NK-92 treated with Interleukin-12 subunit alpha and Interleukin-12 subunit beta, amount 100 ng/mL, for 24 hours (cell line): ENCODE measurements around the gene AFG1L.
"Not testable (repeated sequence)": the region's sequence is repeated elsewhere in the genome, so short reads cannot be mapped to it uniquely, and the experiment has no call there.

Source experiments
- DNase-seq: peaks from one replicate; lab custom pipeline; 2025; lab: John Stamatoyannopoulos, UW

AFG1L gene

DNA sequence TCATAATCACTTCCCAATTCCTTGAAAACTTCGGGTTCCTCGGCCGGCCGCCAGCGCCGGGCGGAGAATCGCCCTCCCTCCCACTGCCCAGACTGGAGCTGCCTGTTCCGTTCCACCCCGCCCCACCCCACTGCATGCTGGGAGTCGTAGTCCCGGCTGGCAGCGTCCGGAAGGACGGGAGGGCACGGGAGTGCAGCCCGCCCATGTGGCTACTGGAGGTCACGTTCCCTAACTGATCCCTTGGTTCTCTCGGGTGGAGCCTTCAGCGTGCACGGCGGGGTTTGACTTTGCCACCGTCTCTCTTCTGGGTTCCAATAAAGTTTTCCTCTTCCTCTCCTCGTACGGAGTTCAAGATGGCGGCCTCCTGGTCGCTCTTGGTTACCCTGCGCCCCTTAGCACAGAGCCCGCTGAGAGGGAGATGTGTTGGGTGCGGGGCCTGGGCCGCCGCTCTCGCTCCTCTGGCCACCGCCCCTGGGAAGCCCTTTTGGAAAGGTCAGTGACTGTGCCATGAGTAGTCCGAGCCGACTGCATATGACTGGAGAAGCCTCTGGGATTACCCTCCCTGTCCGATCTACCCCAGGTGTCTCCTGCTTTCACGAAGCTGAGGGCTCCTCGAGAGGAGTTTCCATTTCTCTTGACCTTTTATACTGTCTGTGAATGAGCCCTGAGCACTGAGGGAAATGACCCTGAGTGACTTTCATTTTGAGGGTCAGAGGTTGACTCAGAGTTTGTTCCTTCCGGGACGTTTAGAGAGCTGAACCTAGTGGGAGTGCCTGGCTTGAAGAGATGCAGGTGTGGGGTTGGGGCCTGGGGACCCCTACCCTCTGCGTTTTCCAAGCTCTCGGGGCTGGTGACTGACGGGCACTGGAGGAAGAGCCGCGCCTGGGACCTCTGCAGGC is at the start of gene AFG1L:
Gene AFG1L (plus strand): TSS at position 328 of the 899 bp plus-strand sequence. CDS start 26 bp downstream, at position 354.
- DNase-seq, result peak; percentile 86

DNA sequence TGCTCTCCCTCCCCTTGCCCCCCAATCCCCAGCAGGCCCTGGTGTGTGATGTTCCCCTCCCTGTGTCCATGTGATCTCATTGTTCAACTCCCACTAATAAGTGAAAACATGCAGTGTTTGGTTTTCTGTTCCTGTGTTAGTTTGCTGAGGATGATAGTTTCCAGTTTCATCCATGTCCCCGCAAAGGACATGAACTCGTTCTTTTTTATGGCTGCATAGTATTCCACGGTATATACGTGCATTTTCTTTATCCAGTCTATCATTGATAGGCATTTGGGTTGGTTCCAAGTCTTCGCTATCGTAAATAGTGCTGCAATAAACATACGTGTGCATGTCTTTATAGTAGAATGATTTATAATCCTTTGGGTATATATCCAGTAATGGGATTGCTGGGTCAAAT is 49.8 kb upstream of the AFG1L start:
- not testable (repeated sequence) for DNase-seq

DNA sequence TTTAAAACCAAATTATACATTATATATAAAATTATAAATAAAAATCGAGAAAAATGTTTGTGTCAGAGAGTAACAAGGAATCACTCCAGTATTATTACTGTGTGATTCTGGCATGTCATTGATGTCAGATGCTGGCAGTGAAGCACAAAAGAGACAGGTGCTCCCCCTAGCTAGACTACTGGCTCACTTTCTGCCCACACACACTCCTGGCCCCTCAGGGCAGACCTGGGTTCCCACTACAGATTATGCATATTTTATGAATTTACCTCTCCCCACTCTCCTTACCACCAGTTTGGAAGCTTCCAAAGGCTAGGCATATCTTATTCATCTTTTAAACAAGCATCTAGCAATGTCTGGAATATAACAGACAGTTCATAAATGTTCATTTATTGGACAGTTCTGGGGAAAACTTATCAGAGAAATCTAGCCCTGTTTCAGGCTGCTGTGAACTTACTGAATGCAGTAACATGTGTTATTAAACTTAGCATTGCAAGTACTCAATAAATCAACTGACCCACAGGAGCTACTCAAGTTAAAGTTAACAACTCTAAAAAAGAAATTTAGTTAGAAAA is 46.8 kb upstream of the AFG1L start:
- DNase-seq, result no peak

DNA sequence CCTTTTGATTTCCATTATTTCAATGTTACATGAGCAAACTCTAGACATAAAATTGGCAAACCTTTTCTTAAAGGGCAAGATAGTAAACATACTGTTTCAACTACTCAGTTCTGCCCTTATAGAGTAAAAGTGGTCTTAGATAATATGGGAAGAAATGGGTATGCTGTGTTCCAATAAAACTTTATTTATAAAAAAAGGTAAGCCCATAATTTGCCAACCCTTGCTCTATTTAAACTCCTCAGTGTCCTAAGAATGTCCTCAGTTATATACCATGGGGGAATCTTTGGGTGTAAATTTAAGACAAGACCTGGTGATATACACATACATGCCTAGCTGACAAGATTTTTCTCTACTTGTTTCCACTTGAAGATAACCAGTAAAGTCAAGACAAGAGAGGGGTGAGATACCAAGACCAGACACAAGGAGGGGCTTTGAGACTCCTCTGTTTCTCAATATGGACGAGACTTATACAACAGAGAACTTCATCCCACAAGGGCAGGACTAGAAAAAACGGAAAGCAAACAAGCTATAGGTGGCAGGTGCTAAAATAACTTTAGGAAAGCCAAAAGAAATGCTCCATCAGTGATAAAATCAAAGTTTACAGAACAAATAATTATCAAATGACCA is 44.5 kb upstream of the AFG1L start:
- DNase-seq, result no peak

DNA sequence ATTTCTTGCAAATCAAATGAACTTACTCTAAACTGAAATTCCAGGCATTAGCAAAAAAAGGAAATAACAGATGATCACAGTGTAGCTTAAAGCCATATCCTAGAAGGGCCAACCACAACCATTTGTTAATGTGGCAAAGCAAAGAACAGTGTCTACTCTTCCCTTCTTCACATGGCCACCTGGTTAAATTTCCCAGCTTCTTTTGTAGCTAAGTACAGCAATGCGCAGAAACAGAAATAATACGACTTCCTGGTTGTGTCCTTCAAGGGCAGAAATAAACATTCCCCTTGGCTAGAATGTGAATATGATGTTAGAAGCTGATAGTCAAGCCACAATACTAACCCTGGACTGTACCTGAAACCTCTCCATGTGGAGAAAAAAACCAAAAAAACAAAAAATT is 43.6 kb upstream of the AFG1L start:
- no peak for DNase-seq

DNA sequence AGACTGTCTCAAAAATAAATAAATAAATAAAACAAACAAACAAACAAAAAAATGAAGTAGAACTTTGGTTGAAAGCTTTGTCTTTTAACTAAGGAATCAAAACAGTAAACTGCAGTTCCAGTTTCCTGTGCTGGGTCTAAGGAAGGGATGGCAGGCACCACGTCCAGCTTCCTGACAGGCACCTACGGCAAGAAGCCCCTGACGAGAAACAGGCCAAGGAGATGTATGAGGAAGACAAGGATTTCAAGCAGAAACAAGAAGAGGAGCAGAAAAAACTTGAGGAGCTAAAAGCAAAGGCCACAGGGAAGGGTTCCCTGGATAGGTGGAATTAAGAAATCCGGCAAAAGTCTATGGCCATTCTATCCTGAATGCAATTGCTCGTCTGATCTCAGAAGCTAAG is 42.8 kb upstream of the AFG1L start:
- no peak for DNase-seq

DNA sequence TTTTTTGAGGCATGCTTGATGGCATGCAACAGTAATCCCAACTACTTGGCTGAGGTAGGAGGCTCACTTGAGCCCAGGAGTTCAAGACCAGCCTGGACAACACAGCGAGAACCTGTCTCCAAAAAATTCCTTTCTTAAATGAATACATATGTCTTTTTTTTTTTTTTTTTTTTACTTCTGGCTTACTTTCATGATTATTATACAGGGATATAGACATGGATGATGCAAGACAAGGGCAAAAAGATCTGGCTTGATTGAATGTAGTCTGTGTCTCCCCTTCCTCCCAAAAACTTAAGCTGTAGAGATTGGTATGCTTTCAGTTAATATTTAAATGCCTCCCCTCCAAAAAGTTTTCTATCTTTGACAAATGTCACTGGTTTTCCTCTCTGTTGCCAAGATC is 41.6 kb upstream of the AFG1L start:
- DNase-seq, result no peak

DNA sequence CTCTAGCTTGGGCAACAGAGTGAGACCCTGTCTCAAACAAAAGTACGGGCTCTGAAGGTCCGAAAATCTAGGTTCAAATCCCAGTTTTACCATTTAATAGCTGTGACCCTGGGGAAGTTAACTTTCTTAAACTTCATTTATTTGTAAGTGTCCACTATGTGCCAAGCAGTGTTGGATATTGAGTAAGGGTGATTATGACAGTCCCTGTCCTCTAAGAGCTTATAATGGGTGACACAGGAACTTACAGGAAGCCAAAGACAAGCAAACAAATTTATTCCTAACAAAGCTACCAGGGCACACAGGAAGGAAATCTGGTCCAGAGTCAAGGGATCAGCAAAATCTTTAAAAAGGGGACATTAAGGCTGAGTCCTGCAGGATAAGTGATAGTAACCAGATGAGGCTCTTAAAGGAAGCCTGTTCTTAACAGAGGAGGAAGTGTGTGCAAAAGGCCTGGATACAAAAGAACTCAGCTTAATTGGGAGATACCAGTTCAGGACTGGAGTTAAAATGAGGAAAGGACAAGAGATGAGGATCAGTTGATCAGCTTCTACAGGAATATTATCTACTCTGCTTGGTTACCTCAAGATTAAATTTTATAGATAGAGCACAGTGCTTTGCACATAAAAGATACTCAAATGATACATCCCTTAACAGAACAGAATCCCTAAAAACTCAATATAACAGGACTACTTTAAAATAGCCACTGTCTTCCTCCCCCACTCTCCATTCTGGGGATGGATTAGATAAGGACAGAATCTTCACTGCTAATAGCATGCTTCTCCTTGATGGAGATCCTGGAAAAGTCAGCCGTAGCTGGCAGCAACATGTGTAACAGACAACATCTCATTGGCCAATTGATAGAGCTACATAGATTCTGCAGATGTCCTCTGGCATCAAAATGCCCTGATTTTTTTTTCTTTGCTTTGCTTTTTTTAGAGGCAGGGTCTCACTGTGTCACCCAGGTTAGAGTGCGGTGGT is 40.1 kb upstream of the AFG1L start:
- no peak for DNase-seq

DNA sequence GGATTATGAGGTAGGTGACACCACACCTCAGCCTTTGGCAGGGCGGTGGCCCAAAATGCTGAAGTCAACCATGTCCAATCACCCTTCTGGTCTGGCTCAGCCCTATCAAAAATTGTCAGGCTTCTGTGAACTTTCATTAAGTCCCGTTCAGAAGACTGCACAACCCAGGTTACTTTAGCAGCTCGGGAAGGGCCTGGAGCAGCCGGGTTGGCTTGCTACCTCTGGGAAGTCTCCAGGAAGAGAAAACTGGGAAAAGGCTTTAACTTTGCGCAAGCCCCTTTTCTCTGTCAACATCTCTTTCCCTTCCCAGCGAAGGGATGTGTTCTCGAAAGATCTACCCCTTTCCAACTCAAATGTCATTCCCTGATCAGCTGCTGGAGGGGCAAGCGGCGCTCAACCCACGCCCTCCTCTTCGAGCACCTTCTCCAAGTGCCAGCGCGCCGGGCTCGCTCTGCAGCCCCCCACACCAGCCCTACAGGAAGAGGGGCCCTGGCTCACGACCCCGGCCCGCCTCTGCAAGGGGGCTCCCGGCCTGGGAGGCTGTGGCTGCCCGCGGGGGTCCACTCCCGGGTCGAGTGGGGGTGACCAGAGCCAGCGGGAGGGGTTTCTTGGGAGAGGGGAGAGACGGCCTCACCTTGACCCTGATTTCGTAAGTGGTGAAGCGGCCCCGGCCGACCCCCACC is 34.6 kb upstream of the AFG1L start:
- peak; percentile 62 for DNase-seq

DNA sequence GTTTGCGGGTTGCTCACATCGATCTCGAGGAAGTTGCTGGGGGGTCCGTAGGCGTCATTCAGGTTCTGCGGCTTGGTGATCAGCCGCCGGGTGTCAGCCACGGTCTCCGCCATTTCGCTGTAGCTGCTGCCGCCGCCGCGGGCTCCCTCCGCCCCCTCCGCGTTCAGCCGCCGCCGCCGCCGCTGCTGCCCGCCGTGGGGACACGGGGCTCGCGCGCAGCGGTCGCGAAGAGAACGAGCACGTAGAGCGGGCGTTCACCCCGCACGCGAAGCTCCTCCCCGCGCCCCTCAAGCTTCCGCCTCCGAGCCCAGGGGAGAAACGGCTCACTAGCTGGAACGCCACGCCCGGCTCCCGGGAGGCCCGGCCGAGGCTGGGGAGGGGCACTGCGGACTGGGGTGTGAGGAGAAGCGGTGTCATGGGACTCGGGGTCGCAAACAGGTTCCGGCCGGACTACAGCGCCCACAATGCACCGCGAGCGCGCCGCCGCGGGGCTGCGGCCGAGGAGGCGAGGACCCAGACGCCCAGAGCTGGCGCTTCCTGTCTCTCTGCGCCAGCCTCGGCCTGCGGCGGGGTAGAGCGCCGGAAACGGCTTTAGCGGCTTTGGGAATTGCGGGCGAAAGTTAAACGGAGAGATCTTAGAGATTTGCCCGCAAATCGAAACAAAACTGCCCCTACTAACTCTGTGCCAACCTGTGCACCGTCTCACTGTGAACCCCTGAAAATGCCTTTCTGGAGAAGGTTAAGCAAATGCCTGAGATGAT is 33.9 kb upstream of the AFG1L start, which contains the start of gene SNX3:
Gene SNX3 (minus strand): TSS at position 232 of the 761 bp plus-strand sequence. CDS start 119 bp downstream, at position 113.
- DNase-seq, result peak; percentile 89

DNA sequence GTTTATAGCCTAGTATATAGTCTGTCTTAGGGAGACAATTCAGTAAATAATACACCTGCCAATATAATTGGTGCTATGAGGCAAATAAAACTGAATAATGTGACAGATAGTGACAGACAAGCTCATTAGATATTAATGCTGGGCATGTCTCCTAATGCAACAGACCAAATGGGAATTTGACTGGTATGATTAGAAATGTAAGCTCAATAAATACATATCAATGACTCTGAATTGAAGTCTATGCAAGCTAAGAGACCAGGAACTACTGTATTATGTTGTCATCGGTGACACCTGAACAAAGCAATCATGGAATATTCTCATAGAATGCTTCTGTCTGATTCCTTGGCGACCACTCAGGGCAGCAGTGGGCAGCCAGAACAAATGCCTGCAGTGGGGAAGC is 31.5 kb upstream of the AFG1L start:
- no peak for DNase-seq

DNA sequence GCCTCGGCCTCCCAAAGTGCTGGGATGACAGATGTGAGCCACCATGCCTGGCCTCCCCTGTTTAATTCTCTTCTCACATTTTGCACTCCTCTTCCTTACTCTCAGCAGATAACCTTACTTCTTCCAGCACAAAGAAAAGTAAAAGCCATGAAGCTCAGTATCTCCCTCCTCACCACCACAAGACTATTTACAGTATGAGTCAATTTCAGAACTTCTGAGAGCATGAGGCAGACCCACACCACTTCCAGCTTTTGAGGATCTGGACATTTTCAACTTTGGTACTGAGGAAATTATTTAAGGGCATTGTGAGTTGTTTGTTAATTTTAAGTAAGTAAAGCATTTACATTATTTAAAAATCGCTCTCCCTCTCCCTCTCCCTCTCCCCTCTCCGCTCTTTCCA is 26.0 kb upstream of the AFG1L start:
- no peak for DNase-seq

DNA sequence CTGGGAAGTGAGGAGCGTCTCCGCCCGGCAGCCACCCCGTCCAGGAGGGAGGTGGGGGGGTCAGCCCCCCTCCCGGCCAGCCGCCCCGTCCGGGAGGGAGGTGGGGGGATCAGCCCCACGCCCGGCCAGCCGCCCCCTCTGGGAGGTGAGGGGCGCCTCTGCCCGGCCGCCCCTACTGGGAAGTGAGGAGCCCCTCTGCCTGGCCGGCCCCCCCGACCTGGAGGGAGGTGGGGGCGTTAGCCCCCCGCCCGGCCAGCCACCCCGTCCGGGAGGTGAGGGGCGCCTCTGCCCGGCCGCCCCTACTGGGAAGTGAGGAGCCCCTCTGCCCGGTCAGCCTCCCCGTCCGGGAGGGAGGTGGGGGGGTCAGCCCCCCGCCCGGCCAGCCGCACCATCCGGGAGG is 24.9 kb upstream of the AFG1L start:
- not testable (repeated sequence) for DNase-seq

DNA sequence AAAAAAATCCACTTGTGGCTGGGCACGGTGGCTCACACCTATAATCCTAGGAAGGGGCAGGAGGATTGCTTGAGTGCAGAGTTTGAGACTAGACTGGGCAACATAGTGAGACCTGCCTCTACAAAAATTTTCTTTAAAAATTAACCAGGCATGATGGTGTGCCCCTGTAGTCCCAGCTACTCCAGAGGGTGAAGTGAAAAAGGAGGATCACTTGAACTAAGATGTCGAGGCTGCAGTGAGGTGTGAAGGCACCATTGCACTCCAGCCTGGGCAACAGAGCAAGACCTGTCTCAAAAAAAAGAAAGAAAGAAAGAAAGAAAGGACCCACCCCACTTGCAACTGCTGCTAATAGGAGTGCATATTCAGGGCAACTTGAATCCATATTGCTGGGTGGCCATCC is 20.3 kb upstream of the AFG1L start:
- no peak for DNase-seq

DNA sequence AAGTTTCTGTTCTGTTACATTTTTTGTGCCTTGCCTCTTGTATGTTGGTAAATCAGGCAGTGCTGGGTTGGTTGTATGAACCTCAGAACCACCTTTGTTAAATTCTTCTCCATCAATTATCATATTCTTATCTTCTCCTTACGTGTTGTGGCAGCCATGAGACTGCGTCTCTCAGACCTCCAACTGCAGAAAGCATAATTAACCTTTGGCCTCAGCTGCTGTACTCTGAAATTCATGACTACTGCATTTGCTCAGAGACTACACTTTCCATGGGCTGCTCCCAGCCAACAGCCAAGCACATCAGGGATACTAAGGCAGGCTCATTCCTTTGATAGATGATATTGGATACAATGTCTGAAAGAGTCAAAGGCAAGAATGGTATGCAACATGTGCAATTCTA is 18.9 kb upstream of the AFG1L start:
- no peak for DNase-seq

DNA sequence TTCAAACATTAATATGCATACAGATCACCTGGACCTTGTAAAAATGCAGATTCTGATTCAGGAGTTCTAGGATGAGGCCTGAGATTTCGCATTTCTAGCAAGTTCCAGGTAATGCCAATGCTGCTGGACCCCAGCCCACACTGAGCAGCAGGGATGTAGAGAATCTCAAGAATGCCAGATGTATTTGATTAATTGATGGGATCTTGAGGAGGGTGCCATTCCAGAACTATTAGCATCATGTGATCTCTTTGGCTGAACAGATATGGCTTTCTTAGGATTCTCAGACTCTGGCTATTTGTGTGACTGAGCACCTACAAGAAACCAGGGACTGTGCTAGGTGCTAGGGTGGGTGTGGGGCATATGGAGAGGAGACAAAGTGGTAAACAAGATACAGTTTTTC is 17.6 kb upstream of the AFG1L start:
- DNase-seq, result no peak

DNA sequence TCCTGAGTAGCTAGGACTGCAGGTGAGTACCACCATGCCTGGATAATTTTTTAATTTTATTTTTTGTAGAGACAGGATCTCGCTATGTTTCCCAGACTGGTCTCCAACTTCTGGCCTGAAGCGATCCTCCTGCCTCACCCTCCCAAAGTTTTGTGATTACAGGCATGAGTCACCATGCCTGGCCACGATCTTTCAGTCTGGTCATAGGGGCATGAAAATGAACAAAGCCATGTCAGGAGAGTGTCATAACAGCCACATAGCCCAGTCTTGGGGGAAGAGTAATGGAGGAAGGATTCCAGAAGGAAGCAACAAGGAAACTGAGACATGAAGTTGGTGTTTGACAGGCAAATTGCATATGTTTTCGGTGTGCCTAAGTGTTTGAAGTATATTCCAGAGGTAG is 17.0 kb upstream of the AFG1L start:
- no peak for DNase-seq

DNA sequence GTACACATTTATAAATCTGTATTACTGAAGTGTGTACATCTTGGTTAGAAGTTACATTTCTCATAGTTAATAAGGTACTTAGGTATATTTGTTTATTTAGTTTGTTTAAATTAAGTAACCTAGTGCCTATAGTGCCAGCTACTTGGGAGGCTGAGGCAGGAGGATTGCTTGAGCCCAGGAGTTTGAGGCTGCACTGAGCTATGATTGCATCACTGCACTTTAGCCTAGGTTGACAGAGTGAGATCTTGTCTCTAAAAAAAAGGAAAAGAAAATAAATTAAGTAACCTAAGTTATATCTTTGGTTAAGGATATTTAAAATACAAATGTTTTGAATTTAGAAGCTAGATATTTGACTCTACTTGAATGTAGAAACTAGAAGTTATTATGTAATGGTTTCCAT is 9.5 kb upstream of the AFG1L start:
- no peak for DNase-seq

DNA sequence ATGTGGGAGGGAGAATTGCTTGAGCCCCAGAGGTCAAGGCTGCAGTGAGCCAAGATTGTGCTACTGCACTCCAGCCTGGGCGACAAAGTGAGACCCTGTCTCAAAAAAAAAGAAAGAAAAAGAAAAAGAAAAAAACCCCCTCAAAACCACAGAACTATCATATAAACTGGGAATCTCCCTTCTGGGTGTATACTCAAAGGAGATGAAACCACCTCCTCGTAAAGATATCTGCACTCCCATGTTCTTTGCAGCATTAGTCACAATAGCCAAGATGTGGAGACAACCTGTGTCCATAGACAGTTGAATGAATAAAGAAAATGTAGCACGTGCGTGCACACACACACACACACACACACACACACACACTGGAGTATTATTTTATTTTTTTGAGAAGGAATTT is 8.5 kb upstream of the AFG1L start:
- no peak for DNase-seq

DNA sequence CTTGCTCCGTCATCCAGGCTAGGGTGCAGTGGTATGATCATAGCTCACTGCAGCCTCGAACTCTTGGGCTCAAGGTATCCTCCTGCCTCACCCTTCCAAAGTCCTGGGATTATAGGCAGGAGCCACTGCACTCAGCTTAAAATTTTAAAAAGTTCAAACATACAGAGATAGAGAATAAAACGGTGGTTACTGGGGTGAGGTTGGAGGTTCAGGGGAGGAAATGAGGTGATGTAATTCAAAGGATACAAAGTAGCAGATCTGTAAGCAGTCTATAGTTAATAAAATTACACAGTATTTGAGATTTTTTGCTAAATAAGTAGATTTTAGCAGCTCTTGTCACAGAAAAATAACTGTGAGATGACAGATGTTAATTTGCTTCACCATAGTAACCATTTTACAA is 7.5 kb upstream of the AFG1L start:
- DNase-seq, result no peak

DNA sequence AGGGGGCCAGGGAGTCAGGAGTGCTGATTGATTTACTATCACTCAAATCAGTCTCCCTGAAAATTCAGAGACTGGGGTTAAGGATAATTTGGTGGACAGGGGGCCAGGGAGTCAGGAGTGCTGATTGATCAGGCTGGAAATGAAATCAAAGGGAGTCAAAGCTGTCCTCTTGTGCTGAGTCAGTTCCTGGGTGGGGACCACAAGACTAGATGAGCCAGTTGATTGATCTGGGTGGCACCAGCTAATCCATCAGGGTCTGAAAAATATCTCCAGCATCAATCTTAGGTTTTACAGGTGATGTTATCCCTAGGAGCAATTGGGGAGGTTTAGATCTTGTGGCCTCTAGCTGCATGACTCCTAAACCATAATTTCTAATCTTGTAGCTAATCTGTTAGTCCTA is 6.1 kb upstream of the AFG1L start:
- DNase-seq, result no peak
